B cell (primary cell): ENCODE results near the gene SEPTIN7. TPM values are rescaled to one million over a fixed set of nuclear protein-coding genes. Genes with fewer than 3 reads are reported as not detected.

Source experiments
- ATAC-seq: fragments of 200-7000 bp; cut with Tn5 transposase; one replicate; pipeline ENCODE4 v1.10.0; 2021; ENCODE audit warnings: low read depth, mild to moderate bottlenecking, moderate number of reproducible peaks, moderate library complexity
- CTCF ChIA-PET: fragments of 350-600 bp; sonication (Branson Sonifier 250); formaldehyde crosslinking; loops from one replicate; lab custom pipeline; 2021; ENCODE audit warnings: antibody characterized with exemption, inconsistent platforms; lab: Charles Lee
- POLR2A ChIA-PET: fragments of 350-600 bp; sonication (Branson Sonifier 250); formaldehyde crosslinking; loops from one replicate; lab custom pipeline; 2021; ENCODE audit warnings: antibody characterized with exemption; lab: Charles Lee
- DNase-seq: peaks from one replicate; pipeline ENCODE4 v3.0.0; 2013
- H2AFZ ChIP-seq: 2 replicates; pipeline ENCODE4 v1.6.1; 2012; ENCODE audit warnings: mild to moderate bottlenecking, low read depth, low read length; ENCODE audit not compliant: insufficient read depth, poor library complexity, severe bottlenecking
- H3K27ac ChIP-seq, 2 donors: 1 replicate in 1 of 2; 2 replicates in 1 of 2; pipeline ENCODE4 v1.5.1; 2012 to 2013; ENCODE audit warnings: low read length in 2 of 2, mild to moderate bottlenecking in 2 of 2, moderate library complexity in 1 of 2
- H3K27me3 ChIP-seq, 4 experiments: fragments of 200-600 bp in 1 of 4; sonication (generic) in 1 of 4; replicated peaks in 1 of 4; 1 replicate in 2 of 4; 2 replicates in 2 of 4; pipeline versions ENCODE4 v1.6.1 to v1.7.0; 2013 to 2016; ENCODE audit warnings: low read length in 3 of 4, mild to moderate bottlenecking in 2 of 4, mixed read lengths in 1 of 4, moderate library complexity in 1 of 4; ENCODE audit not compliant: insufficient read depth in 4 of 4, control insufficient read depth in 3 of 4; ENCODE audit errors: control extremely low read depth in 1 of 4
- H3K36me3 ChIP-seq, 2 experiments: replicated peaks in 1 of 2; 1 replicate in 1 of 2; 2 replicates in 1 of 2; pipeline versions ENCODE4 v1.6.1 to v1.7.1; 2013; ENCODE audit warnings: low read length in 1 of 2; ENCODE audit not compliant: insufficient read depth in 2 of 2, control insufficient read depth in 1 of 2; ENCODE audit errors: control extremely low read depth in 1 of 2, extremely low read depth in 1 of 2
- H3K4me1 ChIP-seq, 2 donors: fragments of 200-600 bp in 1 of 2; sonication (generic) in 1 of 2; 1 replicate in 1 of 2; 2 replicates in 1 of 2; pipeline versions ENCODE4 v1.5.1 to v1.6.1; 2013 to 2017; ENCODE audit warnings: low read length in 2 of 2; ENCODE audit not compliant: control insufficient read depth in 2 of 2, insufficient read depth in 2 of 2
- H3K4me2 ChIP-seq: replicated peaks from 2 replicates; pipeline ENCODE3; 2012; ENCODE audit warnings: mild to moderate bottlenecking, low read depth, low read length; ENCODE audit not compliant: poor library complexity, severe bottlenecking
- H3K4me3 ChIP-seq, 5 experiments: fragments of 200-600 bp in 1 of 5; sonication (generic) in 1 of 5; 1 replicate in 3 of 5; 2 replicates in 2 of 5; pipeline versions ENCODE4 v1.5.1 to v1.7.0; 2011 to 2016; ENCODE audit warnings: low read length in 4 of 5, mild to moderate bottlenecking in 4 of 5, low read depth in 2 of 5, control low read depth in 1 of 5, moderate library complexity in 1 of 5; ENCODE audit not compliant: insufficient read depth in 1 of 5; ENCODE audit errors: control extremely low read depth in 1 of 5, extremely low read depth in 1 of 5
- H3K79me2 ChIP-seq: fragments of 200-600 bp; sonication (generic); one replicate; pipeline ENCODE4 v1.6.0; 2016; ENCODE audit warnings: low read length; ENCODE audit not compliant: control insufficient read depth, insufficient read depth
- H3K9ac ChIP-seq: fragments of 200-600 bp; sonication (generic); 2 replicates; pipeline ENCODE4 v1.6.1; 2017; ENCODE audit warnings: mild to moderate bottlenecking, low read length, moderate library complexity
- H3K9me3 ChIP-seq, 3 donors: one replicate each; pipeline versions ENCODE4 v1.6.1 to v1.7.1; 2013; ENCODE audit warnings: low read length in 2 of 3; ENCODE audit not compliant: control insufficient read depth in 2 of 3, insufficient read depth in 1 of 3; ENCODE audit errors: control extremely low read depth in 1 of 3
- H4K20me1 ChIP-seq: 2 replicates; pipeline ENCODE4 v1.6.0; 2012; ENCODE audit warnings: mild to moderate bottlenecking, low read length; ENCODE audit not compliant: insufficient read depth, control insufficient read depth, poor library complexity, severe bottlenecking
- H3K27ac Mint-ChIP-seq: one replicate; pipeline ENCODE4 v1.8.0; 2021; ENCODE audit warnings: mixed read lengths
- H3K27me3 Mint-ChIP-seq: one replicate; pipeline ENCODE4 v1.8.0; 2021; ENCODE audit warnings: mixed read lengths
- H3K4me1 Mint-ChIP-seq: one replicate; pipeline ENCODE4 v1.8.0; 2021; ENCODE audit warnings: mixed read lengths
- H3K4me3 Mint-ChIP-seq: one replicate; pipeline ENCODE4 v1.8.0; 2021; ENCODE audit warnings: mixed read lengths
- H3K9me3 Mint-ChIP-seq: one replicate; pipeline ENCODE4 v1.8.0; 2022; ENCODE audit warnings: mixed read lengths; ENCODE audit not compliant: insufficient read depth
- CTCF ChIP-seq: fragments of 200-600 bp; IDR thresholded peaks from one replicate; pipeline ENCODE4 v1.8.0; 2022; ENCODE audit warnings: antibody characterized with exemption, mild to moderate bottlenecking
- EZH2 ChIP-seq: IDR thresholded peaks from 2 replicates; pipeline ENCODE4 v1.6.1; 2012; ENCODE audit warnings: borderline replicate concordance, low read depth, mild to moderate bottlenecking, moderate library complexity, low read length; ENCODE audit not compliant: insufficient read depth, poor library complexity, severe bottlenecking
- WGBS: methylation state at CpG from one replicate; pipeline ENCODE4 v1.1.5; 2013; ENCODE audit warnings: missing lambda C conversion rate; ENCODE audit not compliant: insufficient coverage; 5-methylcytosine and 5-hydroxymethylcytosine counted together
- intact Hi-C: fragments of 100-400 bp; cut with micrococcal nuclease; formaldehyde crosslinking; loops from one replicate; pipeline ENCODE4 v1.10.0; 2022
- polyA minus RNA-seq: library from RNA; depleted of rRNA, polyadenylated mRNA; stranded (reverse); fragments of >200 nt; gene quantifications from 2 replicates; pipeline ENCODE4 v1.2.3, GENCODE V29; 2012
- polyA plus RNA-seq: library from polyadenylated mRNA; depleted of rRNA; stranded (reverse); fragments of >200 nt; gene quantifications from 2 replicates; pipeline ENCODE4 v1.2.3, GENCODE V29; 2012
- total RNA-seq, 2 donors: library from RNA; stranded (reverse); fragments of 120-200 nt in 1 of 2; gene quantifications; 1 replicate in 1 of 2; 2 replicates in 1 of 2; pipeline versions ENCODE4 v1.2.3 to v1.2.4, GENCODE V29; 2013 to 2022

The SEPTIN7 gene
- 310 and 315 TPM in 2 replicates for total RNA-seq
- total RNA-seq (2013) = 471 TPM
- polyA plus RNA-seq = 70.0 and 115 TPM in 2 replicates
- 59.4 and 95.3 TPM in 2 replicates for polyA minus RNA-seq

- TF ChIP-seq EZH2 (no peak), CTCF (no peak)
- H3K4me1 Mint-ChIP-seq = peaks cover 51% of the 10 kb centered on the region
- H3K27ac ChIP-seq = peak within 1 kb of the TSS; percentile 97 to 99
- ChIA-PET POLR2A (interaction anchor here (0.7 to 4.6 kb wide), 13 partner anchors 11 to 106 kb away, joined by 3 to 167 read pairs (median 3); partner anchors contain the start of gene HERPUD2), CTCF (interaction anchor here (1.0 to 8.2 kb wide), 12 partner anchors 19 to 109 kb away, joined by 3 to 96 read pairs (median 6); partner anchors contain the start of gene HERPUD2)
- H3K27me3 ChIP-seq = no peaks in the 10 kb centered on the region
- DNase-seq (peak; percentile 100), ATAC-seq (peak; percentile 85)
- H3K79me2 ChIP-seq = peaks cover 67% of the 10 kb centered on the region
- H3K9me3 Mint-ChIP-seq = no peaks in the 10 kb centered on the region
- no peaks in the 10 kb centered on the region for H3K27me3 Mint-ChIP-seq
- no peaks in the 10 kb centered on the region for H3K36me3 ChIP-seq
- H4K20me1 ChIP-seq = peaks cover 38% of the 10 kb centered on the region
- peak within 1 kb of the TSS; percentile 88 for H2AFZ ChIP-seq
- H3K4me3 Mint-ChIP-seq = peak within 1 kb of the TSS; percentile 92
- WGBS = under 1% methylated on average over 62 of the region's 62 CpGs
- H3K27ac Mint-ChIP-seq = peak within 1 kb of the TSS; percentile 100
- peaks cover 20 to 37% of the 10 kb centered on the region in 2 donors for H3K4me1 ChIP-seq
- peak within 1 kb of the TSS; percentile 99 for H3K9ac ChIP-seq
- peak within 1 kb of the TSS; percentile 75 to 91 (median 89) for H3K4me3 ChIP-seq
- H3K4me2 ChIP-seq = peak within 1 kb of the TSS; percentile 91
- no peaks in the 10 kb centered on the region for H3K9me3 ChIP-seq
- intact Hi-C loops = loop anchor here (1.0 to 10.0 kb wide), 8 partner anchors 54 to 1646 kb away; partner anchors contain the start of genes DPY19L1, EEPD1, ELMO1 and HERPUD2
Observed at GRCh38 chr7:35800718-35801391, at the start of gene SEPTIN7. SEPTIN7 (plus strand) TSS chr7:35801057; CDS start chr7:35801210, 153 bp downstream.

- no peaks in the 10 kb centered on the region for H3K27me3 ChIP-seq
- no peak for DNase-seq
- Mint-ChIP-seq H3K4me3 (no peak overlapping the region), H3K27me3 (no peaks in the 10 kb centered on the region), H3K4me1 (no peaks in the 10 kb centered on the region), H3K27ac (no peak overlapping the region), H3K9me3 (no peaks in the 10 kb centered on the region)
- POLR2A ChIA-PET = no interaction called here
- H3K4me1 ChIP-seq = no peaks in the 10 kb centered on the region
- no peaks in the 10 kb centered on the region for H3K36me3 ChIP-seq
- no peak for ATAC-seq
- no peak overlapping the region for H2AFZ ChIP-seq
- TF ChIP-seq EZH2 (no peak), CTCF (no peak)
- no peak overlapping the region for H3K4me2 ChIP-seq
- no CpG with 5 or more reads among the region's 2 CpGs for WGBS
- intact Hi-C loops = no loop called here
- H3K9me3 ChIP-seq = no peaks in the 10 kb centered on the region
- no peak overlapping the region for H3K4me3 ChIP-seq
- no peaks in the 10 kb centered on the region for H4K20me1 ChIP-seq
- H3K27ac ChIP-seq = no peak overlapping the region
- CTCF ChIA-PET = interaction anchor here (1.2 to 1.4 kb wide), 2 partner anchors 23 to 43 kb away, joined by 3 read pairs; no protein-coding TSS in a partner anchor
- H3K9ac ChIP-seq = no peak overlapping the region
- no peaks in the 10 kb centered on the region for H3K79me2 ChIP-seq
Observed at GRCh38 chr7:35752742-35753141, 48.1 kb upstream of the SEPTIN7 start.
